Uterus (tissue), 4 donors: ENCODE data around the gene KCNH2. TPM values are rescaled to one million over a fixed set of nuclear protein-coding genes. Genes with fewer than 3 reads are reported as not detected.

Experiments used
- DNase-seq, 2 donors: peaks; one replicate each; pipeline ENCODE4 v3.0.0-alpha.2; 2019 to 2020
- H3K27ac ChIP-seq, 2 donors: fragments of 200-600 bp; sonication (generic); 1 replicate in 1 of 2; 2 replicates in 1 of 2; pipeline ENCODE4 v1.5.1; 2016 to 2018
- H3K27me3 ChIP-seq, 2 donors: fragments of 200-600 bp; sonication (generic); one replicate each; pipeline ENCODE4 v1.5.1; 2018 to 2019; ENCODE audit warnings: control low read depth in 1 of 2
- H3K36me3 ChIP-seq, 2 donors: fragments of 200-600 bp; sonication (generic); one replicate each; pipeline ENCODE4 v1.5.1; 2019; ENCODE audit warnings: control low read depth in 1 of 2
- H3K4me1 ChIP-seq, 2 donors: fragments of 200-600 bp; sonication (generic); one replicate each; pipeline ENCODE4 v1.5.1; 2018 to 2019; ENCODE audit warnings: control low read depth in 1 of 2
- H3K4me3 ChIP-seq, 2 donors: fragments of 200-600 bp; sonication (generic); 1 replicate in 1 of 2; 2 replicates in 1 of 2; pipeline ENCODE4 v1.5.1; 2018 to 2019; ENCODE audit warnings: mild to moderate bottlenecking in 1 of 2
- H3K9me3 ChIP-seq, 2 donors: fragments of 200-600 bp; sonication (generic); one replicate each; pipeline ENCODE4 v1.5.1; 2019; ENCODE audit warnings: control low read depth in 1 of 2
- CTCF ChIP-seq, 4 experiments: fragments of 200-600 bp in 2 of 4; fragments of 450-650 bp in 2 of 4; sonication (generic) in 2 of 4; IDR thresholded peaks; one replicate each; pipeline ENCODE4 v1.5.1; 2016 to 2019; ENCODE audit warnings: antibody characterized with exemption in 4 of 4, mild to moderate bottlenecking in 2 of 4, moderate library complexity in 1 of 4
- POLR2A ChIP-seq, 2 donors: fragments of 450-650 bp; IDR thresholded peaks; one replicate each; pipeline ENCODE4 v1.6.1; 2016; ENCODE audit warnings: antibody characterized with exemption in 2 of 2, mild to moderate bottlenecking in 1 of 2, moderate library complexity in 1 of 2
- intact Hi-C: fragments of 100-400 bp; cut with DNase I; formaldehyde crosslinking; loops from one replicate; pipeline ENCODE4 v1.15.1; 2023; ENCODE audit warnings: low total_unique reads
- total RNA-seq, 4 donors: library from RNA; depleted of rRNA in 3 of 4; stranded (reverse); fragments of >200 nt in 3 of 4; gene quantifications; one replicate each; pipeline versions ENCODE4 v1.1.0 to v1.2.4, GENCODE V29; 2014 to 2023
- donor health status: DM: yes; HTN: yes; CAD: no.

KCNH2 gene
- total RNA-seq, 4 donors from 2014 or later, result 9.1 to 51.0 (median 22.8) TPM

- TF ChIP-seq CTCF (IDR thresholded peaks at IDR 0.05) (no peak), POLR2A (IDR thresholded peaks at IDR 0.05) (no peak)
- Histone ChIP-seq H3K9me3 (no peaks in the 10 kb centered on the region), H3K27ac (no peak overlapping the region), H3K36me3 (no peaks in the 10 kb centered on the region), H3K4me3 (no peak overlapping the region), H3K4me1 (peaks cover 0 to 21% of the 10 kb centered on the region in 2 donors), H3K27me3 (no peaks in the 10 kb centered on the region)
- no peak for DNase-seq
- intact Hi-C loops, result no loop called here
These were observed 20.0 kb downstream of the KCNH2 start for GRCh38 chr7:150958062-150958552.

GRCh38 chr7:150957133-150958020 is 20.7 kb downstream of the KCNH2 start:
- peak in 1 of 2 donors; percentile 17 for DNase-seq
- Histone ChIP-seq H3K4me3 (no peak overlapping the region), H3K9me3 (no peaks in the 10 kb centered on the region), H3K27ac (peak overlapping the region in 1 of 2 donors; percentile 74), H3K4me1 (peaks cover 0 to 16% of the 10 kb centered on the region in 2 donors), H3K36me3 (no peaks in the 10 kb centered on the region), H3K27me3 (no peaks in the 10 kb centered on the region)
- intact Hi-C loops, result no loop called here
- TF ChIP-seq POLR2A (IDR thresholded peaks at IDR 0.05), result no peak
- no peak for TF ChIP-seq CTCF (IDR thresholded peaks at IDR 0.05)

GRCh38 chr7:150956395-150957132 is 21.6 kb downstream of the KCNH2 start:
- H3K9me3 ChIP-seq, result no peaks in the 10 kb centered on the region
- no peak overlapping the region for H3K4me3 ChIP-seq
- TF ChIP-seq POLR2A (IDR thresholded peaks at IDR 0.05), result no peak
- TF ChIP-seq CTCF (IDR thresholded peaks at IDR 0.05), result no peak
- no peaks in the 10 kb centered on the region for H3K27me3 ChIP-seq
- H3K36me3 ChIP-seq, result no peaks in the 10 kb centered on the region
- intact Hi-C loops, result no loop called here
- peak overlapping the region; percentile 66 to 74 for H3K27ac ChIP-seq
- peak in 1 of 2 donors; percentile 20 for DNase-seq
- H3K4me1 ChIP-seq, result peaks cover 0 to 16% of the 10 kb centered on the region in 2 donors

- no peaks in the 10 kb centered on the region for H3K9me3 ChIP-seq
- peak; percentile 83 to 87 for DNase-seq
- TF ChIP-seq POLR2A (IDR thresholded peaks at IDR 0.05), result no peak
- TF ChIP-seq CTCF (IDR thresholded peaks at IDR 0.05), result peak in 1 of 4 experiments; percentile 34
- peak overlapping the region; percentile 66 to 74 for H3K27ac ChIP-seq
- H3K4me3 ChIP-seq, result peak overlapping the region; percentile 10 to 30
- no peaks in the 10 kb centered on the region for H3K27me3 ChIP-seq
- peaks cover 0 to 16% of the 10 kb centered on the region in 2 donors for H3K4me1 ChIP-seq
- intact Hi-C loops, result no loop called here
- no peaks in the 10 kb centered on the region for H3K36me3 ChIP-seq
These were observed 22.4 kb downstream of the KCNH2 start for GRCh38 chr7:150955519-150956394.
